Activated CD4-positive, alpha-beta memory T cell treated with anti-CD3 and anti-CD28 coated beads, Interleukin-2, amount 10 ng/mL, durations not matched to agents 7 days and 5 days (primary cell): Measurements from ENCODE around the gene KLHL26. TPM values are rescaled to one million over a fixed set of nuclear protein-coding genes. Genes with fewer than 3 reads are reported as not detected.

Experiments
- CTCF ChIA-PET: fragments of 350-600 bp; sonication (Branson Sonifier 250); formaldehyde crosslinking; loops from one replicate; lab custom pipeline; 2021; ENCODE audit warnings: antibody characterized with exemption, inconsistent platforms; lab: Charles Lee
- POLR2A ChIA-PET: fragments of 350-600 bp; sonication (Branson Sonifier 250); formaldehyde crosslinking; loops from one replicate; lab custom pipeline; 2021; ENCODE audit warnings: antibody characterized with exemption; lab: Charles Lee
- DNase-seq: peaks from one replicate; pipeline ENCODE4 v3.0.0-alpha.2; 2020
- H3K27ac Mint-ChIP-seq: one replicate; pipeline ENCODE4 v1.8.0; 2021; ENCODE audit warnings: mild to moderate bottlenecking, mixed read lengths
- H3K27me3 Mint-ChIP-seq: one replicate; pipeline ENCODE4 v1.8.0; 2021; ENCODE audit warnings: mixed read lengths
- H3K36me3 Mint-ChIP-seq: one replicate; pipeline ENCODE4 v1.8.0; 2021; ENCODE audit warnings: low read depth, mixed read lengths
- H3K4me1 Mint-ChIP-seq: one replicate; pipeline ENCODE4 v1.8.0; 2021; ENCODE audit warnings: mixed read lengths
- H3K4me3 Mint-ChIP-seq: one replicate; pipeline ENCODE4 v1.8.0; 2021; ENCODE audit warnings: mild to moderate bottlenecking, mixed read lengths
- H3K9me3 Mint-ChIP-seq: one replicate; pipeline ENCODE4 v1.8.0; 2021; ENCODE audit warnings: mixed read lengths
- total RNA-seq, 2 experiments: library from RNA; stranded (reverse); gene quantifications; one replicate each; pipeline ENCODE4 v1.2.3, GENCODE V29; 2021

Gene KLHL26
- total RNA-seq, 2 experiments from 2014 or later = 10.8 to 11.0 TPM

- Mint-ChIP-seq H3K4me1 (peaks cover 3% of the 10 kb centered on the region), H3K36me3 (no peaks in the 10 kb centered on the region), H3K9me3 (no peaks in the 10 kb centered on the region), H3K27ac (no peak overlapping the region), H3K4me3 (no peak overlapping the region), H3K27me3 (peaks cover 65% of the 10 kb centered on the region)
- CTCF ChIA-PET = no interaction called here
- POLR2A ChIA-PET = no interaction called here
- no peak for DNase-seq
Observed at GRCh38 chr19:18605196-18605545, 31.7 kb upstream of the KLHL26 start.

DNA sequence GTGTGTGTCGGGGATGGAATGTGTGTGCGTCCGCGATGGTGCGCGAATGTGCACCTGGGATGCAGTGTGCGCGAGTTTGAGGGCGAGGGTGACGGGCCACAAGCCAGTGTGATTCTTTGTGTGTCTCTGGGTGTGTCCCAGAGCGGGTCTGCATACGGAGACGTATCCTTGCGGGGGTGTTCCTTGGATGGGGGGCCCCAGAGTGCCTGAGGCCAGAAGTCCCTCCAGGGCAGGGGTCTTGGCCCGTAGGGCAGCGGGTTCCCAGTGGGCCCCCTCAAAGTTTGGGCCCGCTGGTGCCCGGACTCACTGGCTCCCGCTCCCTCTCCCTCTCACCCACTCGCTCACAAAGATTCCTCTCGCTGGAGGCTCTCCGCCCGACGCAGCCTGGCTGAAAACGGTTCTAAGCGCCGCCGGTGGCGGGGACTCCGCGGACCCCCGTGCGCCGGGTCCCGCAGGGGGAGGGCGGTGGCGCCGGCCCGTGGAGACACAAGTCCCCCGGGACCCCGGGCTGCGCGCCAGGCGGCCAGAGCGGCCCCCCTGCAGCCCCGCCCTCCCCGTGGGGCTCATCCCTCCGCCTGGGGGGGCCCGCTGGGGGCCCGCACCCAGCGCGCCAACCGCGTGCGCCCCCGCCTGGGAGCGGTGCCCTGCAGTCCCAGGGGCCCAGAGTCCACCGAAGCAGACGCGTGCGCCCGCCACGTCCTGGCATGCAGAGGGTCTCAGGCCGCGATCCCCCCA is 31.1 kb upstream of the KLHL26 start:
- no peak for DNase-seq
- Mint-ChIP-seq H3K4me1 (peaks cover 3% of the 10 kb centered on the region), H3K27me3 (peaks cover 68% of the 10 kb centered on the region), H3K36me3 (no peaks in the 10 kb centered on the region), H3K4me3 (no peak overlapping the region), H3K9me3 (no peaks in the 10 kb centered on the region), H3K27ac (no peak overlapping the region)
- CTCF ChIA-PET = no interaction called here
- POLR2A ChIA-PET = no interaction called here

GRCh38 chr19:18606281-18607225 is 30.3 kb upstream of the KLHL26 start, which contains the start of gene CRLF1:
TSS of gene CRLF1 (minus strand) at chr19:18606799. CDS start at chr19:18606656, 143 bp downstream.
- no peak within 1 kb of the TSS for H3K4me3 Mint-ChIP-seq
- DNase-seq = no peak
- no peak within 1 kb of the TSS for H3K27ac Mint-ChIP-seq
- H3K9me3 Mint-ChIP-seq = no peaks in the 10 kb centered on the region
- H3K4me1 Mint-ChIP-seq = peaks cover 8% of the 10 kb centered on the region
- ChIA-PET CTCF (no interaction called here), POLR2A (no interaction called here)
- no peaks in the 10 kb centered on the region for H3K36me3 Mint-ChIP-seq
- H3K27me3 Mint-ChIP-seq = peaks cover 74% of the 10 kb centered on the region

GRCh38 chr19:18607226-18608101 is 29.4 kb upstream of the KLHL26 start:
- no peaks in the 10 kb centered on the region for H3K36me3 Mint-ChIP-seq
- no peak for DNase-seq
- H3K9me3 Mint-ChIP-seq = no peaks in the 10 kb centered on the region
- ChIA-PET POLR2A (no interaction called here), CTCF (no interaction called here)
- H3K27ac Mint-ChIP-seq = no peak overlapping the region
- peaks cover 73% of the 10 kb centered on the region for H3K27me3 Mint-ChIP-seq
- peaks cover 13% of the 10 kb centered on the region for H3K4me1 Mint-ChIP-seq
- no peak overlapping the region for H3K4me3 Mint-ChIP-seq

- no peaks in the 10 kb centered on the region for H3K36me3 Mint-ChIP-seq
- no peak overlapping the region for H3K4me3 Mint-ChIP-seq
- H3K27me3 Mint-ChIP-seq = peaks cover 69% of the 10 kb centered on the region
- DNase-seq = no peak
- ChIA-PET CTCF (no interaction called here), POLR2A (no interaction called here)
- no peak overlapping the region for H3K27ac Mint-ChIP-seq
- peaks cover 13% of the 10 kb centered on the region for H3K4me1 Mint-ChIP-seq
- H3K9me3 Mint-ChIP-seq = no peaks in the 10 kb centered on the region
Observed at GRCh38 chr19:18608102-18608804, 28.6 kb upstream of the KLHL26 start.

GRCh38 chr19:18608805-18609716 is 27.8 kb upstream of the KLHL26 start:
- H3K27ac Mint-ChIP-seq = no peak overlapping the region
- ChIA-PET POLR2A (no interaction called here), CTCF (no interaction called here)
- no peak for DNase-seq
- H3K9me3 Mint-ChIP-seq = no peaks in the 10 kb centered on the region
- no peak overlapping the region for H3K4me3 Mint-ChIP-seq
- H3K27me3 Mint-ChIP-seq = peaks cover 74% of the 10 kb centered on the region
- H3K4me1 Mint-ChIP-seq = peaks cover 15% of the 10 kb centered on the region
- no peaks in the 10 kb centered on the region for H3K36me3 Mint-ChIP-seq

DNA sequence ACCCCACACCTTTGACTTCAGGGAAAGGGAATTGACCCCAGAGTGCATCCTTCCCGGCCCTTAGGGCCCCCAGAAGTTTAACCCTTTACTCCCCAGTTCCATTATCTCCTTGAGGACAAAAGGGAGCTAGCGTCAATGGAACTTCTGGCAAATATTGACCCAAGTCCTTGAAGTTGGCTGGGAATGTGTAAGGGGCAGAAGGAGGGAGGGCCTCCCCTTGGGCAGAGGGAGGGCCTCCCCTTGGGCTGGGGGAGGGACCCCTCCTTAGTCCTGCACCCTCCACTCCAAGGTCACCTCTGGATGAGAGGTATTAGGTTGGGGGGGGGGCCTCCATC is 27.1 kb upstream of the KLHL26 start:
- Mint-ChIP-seq H3K4me3 (no peak overlapping the region), H3K27ac (no peak overlapping the region), H3K27me3 (peaks cover 75% of the 10 kb centered on the region), H3K4me1 (peaks cover 18% of the 10 kb centered on the region), H3K9me3 (no peaks in the 10 kb centered on the region), H3K36me3 (no peaks in the 10 kb centered on the region)
- DNase-seq = no peak
- ChIA-PET POLR2A (no interaction called here), CTCF (no interaction called here)

DNA sequence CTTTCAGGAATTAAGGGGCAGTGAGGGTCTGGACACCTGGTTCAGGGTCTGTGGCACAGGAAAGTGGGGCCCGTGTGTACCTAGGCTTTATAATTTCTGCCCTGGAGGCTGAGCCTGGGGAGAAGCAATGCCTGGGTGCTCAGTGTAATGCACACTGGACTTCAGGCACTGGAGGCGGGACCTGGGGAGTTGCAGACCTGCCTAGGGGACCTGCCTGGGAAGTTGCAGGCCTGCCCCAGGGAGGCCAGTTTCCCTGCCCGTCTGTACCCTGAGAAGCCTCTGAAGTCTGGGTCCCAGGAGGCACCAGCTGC is 26.6 kb upstream of the KLHL26 start:
- H3K4me1 Mint-ChIP-seq = peaks cover 17% of the 10 kb centered on the region
- no peaks in the 10 kb centered on the region for H3K36me3 Mint-ChIP-seq
- H3K27me3 Mint-ChIP-seq = peaks cover 75% of the 10 kb centered on the region
- CTCF ChIA-PET = no interaction called here
- H3K4me3 Mint-ChIP-seq = no peak overlapping the region
- no peak for DNase-seq
- no peak overlapping the region for H3K27ac Mint-ChIP-seq
- H3K9me3 Mint-ChIP-seq = no peaks in the 10 kb centered on the region
- POLR2A ChIA-PET = no interaction called here

DNA sequence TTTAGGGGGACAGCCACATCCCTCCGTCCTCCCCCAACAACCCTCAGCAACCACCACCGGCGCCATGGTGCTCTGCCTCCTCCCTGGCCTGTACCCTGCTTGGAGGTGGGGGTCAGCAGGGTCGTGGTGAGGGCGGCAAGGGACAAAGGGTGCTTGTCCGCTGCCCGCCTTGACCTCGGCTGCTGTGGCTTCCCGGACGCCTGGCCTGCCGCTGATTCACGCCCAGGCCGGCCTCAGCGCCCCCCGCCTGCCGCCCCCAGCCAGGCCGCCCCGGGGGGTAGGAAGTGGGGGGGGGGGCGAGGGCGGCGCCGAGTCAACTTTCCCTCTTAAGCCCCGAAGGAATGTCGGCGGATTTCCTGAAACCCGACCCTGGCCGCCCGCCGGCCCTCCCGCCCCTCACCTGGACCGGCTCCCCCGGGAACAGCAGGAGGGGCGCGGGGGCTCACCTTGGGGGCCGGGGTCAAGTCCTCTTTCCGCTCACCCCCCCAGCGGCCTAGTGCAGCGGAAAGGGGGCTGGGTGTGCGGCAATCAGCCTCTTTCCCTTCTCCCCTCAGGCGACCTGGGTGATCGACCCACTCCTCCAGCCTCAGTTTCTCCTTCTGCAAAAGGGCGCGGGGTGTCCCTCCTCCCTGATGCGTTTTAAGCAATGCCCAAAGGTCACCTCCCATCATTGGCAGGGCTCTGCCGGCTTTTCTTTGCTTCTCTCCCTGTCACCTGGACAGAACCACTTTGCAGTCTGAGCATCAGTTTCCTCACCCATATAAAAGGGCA is 26.1 kb upstream of the KLHL26 start:
- H3K4me3 Mint-ChIP-seq = no peak overlapping the region
- ChIA-PET CTCF (no interaction called here), POLR2A (no interaction called here)

DNA sequence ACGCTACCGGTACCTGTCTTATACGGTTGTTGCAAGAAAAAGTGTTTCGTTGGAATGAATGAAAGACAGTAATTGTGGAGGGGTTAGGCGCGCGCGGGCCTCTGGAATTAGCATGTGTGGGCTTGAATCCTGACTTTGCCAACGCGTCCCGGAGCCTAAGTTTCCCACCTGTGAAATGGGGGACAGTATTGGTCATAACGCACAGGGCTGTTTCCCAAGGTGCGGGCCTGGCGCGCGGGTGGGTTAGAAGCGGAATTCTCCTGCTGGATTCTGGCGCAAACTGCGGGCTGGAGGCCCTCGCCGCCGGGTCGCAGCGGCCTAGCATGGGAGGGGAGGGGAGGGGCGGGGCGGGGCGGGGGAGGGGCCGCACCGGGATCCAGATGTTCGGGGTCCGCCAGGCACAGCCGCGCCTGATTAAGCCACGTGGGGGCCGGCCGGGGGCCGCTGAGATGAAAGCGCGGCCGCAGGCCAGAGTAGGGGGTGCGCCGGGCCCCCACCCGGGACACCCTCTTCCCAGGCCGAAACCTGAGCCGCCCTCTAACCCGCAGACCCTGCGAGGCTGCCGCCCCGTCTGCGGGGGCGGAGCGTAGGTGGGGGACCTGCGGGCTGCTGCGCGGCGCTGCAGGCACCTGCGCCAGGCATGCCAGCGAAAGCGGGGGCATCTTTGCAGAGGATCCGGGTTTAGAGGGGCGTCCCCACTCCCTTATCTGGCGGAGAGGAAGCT is 25.3 kb upstream of the KLHL26 start:
- Mint-ChIP-seq H3K36me3 (no peaks in the 10 kb centered on the region), H3K27ac (no peak overlapping the region), H3K27me3 (peaks cover 72% of the 10 kb centered on the region), H3K9me3 (no peaks in the 10 kb centered on the region), H3K4me1 (peaks cover 14% of the 10 kb centered on the region), H3K4me3 (no peak overlapping the region)
- ChIA-PET CTCF (no interaction called here), POLR2A (no interaction called here)
- DNase-seq = no peak

More for the DNA sequence above, 26.1 kb upstream of the KLHL26 start:
- Mint-ChIP-seq H3K27me3 (peaks cover 72% of the 10 kb centered on the region), H3K9me3 (no peaks in the 10 kb centered on the region), H3K36me3 (no peaks in the 10 kb centered on the region), H3K4me1 (peaks cover 14% of the 10 kb centered on the region), H3K27ac (no peak overlapping the region)
- DNase-seq = no peak
